Mammary epithelial cell (primary cell): ENCODE results near the gene KRT6C.
A peak's percentile ranks its signal among the peaks of the same experiment; 100 is the strongest.

ENCODE experiments used
- EZH2 ChIP-seq: IDR thresholded peaks from 2 replicates; pipeline ENCODE4 v1.6.1; 2012; ENCODE audit warnings: low read length, inconsistent platforms, borderline replicate concordance
- TF ChIP-seq, protein P1 (sequence below), 2 donors: IDR thresholded peaks in 1 of 2; conservative IDR thresholded peaks in 1 of 2; 2 replicates each; pipeline ENCODE4 v1.5.1; 2011 to 2012; ENCODE audit warnings: inconsistent platforms in 2 of 2, low read length in 2 of 2, mild to moderate bottlenecking in 2 of 2, control low read depth in 1 of 2, low read depth in 1 of 2; ENCODE audit not compliant: insufficient read depth in 1 of 2; ENCODE audit errors: extremely low read depth in 1 of 2

DNA sequence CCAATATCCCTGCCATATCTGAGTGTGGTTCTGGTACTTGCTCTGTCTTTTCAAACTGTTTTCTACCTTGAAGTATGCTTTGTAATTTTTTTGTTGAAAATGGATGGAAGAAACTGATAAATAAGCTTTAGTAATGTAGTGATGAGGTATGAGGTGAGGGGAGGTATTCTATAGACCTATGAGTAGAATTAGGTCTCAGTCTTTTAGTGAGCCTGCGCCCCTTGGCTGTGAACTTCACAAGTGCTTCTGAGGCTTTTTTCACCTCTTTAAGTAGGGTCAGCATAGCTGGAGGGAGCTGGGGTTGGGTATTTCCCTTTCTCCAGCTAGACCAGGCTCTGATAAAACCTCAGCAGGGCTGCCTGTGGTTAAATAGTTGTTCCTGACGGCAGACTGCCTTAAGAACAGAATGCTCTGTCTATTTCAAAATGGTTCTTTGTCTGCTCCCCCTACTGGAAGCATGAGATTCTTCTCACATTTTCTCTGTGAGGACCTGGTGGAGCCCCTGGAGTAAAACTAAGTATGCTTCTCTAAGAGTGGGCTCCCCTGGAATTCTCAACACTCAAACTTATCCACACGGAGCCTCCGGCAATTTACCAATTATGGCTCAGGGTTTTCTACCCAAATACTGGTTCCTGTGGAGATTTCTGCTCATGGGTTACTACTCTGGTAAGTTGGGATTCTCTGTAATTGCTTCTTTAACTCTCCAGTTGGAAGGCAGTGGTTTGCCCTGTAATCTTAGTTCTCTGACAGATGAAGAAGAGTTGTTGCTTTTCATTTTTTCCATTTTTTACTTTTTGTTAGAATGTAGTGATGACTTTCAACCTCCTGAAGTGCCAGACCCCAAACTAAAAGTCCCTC, 33.5 kb upstream of the KRT6C start:
- TF ChIP-seq, protein P1, sequence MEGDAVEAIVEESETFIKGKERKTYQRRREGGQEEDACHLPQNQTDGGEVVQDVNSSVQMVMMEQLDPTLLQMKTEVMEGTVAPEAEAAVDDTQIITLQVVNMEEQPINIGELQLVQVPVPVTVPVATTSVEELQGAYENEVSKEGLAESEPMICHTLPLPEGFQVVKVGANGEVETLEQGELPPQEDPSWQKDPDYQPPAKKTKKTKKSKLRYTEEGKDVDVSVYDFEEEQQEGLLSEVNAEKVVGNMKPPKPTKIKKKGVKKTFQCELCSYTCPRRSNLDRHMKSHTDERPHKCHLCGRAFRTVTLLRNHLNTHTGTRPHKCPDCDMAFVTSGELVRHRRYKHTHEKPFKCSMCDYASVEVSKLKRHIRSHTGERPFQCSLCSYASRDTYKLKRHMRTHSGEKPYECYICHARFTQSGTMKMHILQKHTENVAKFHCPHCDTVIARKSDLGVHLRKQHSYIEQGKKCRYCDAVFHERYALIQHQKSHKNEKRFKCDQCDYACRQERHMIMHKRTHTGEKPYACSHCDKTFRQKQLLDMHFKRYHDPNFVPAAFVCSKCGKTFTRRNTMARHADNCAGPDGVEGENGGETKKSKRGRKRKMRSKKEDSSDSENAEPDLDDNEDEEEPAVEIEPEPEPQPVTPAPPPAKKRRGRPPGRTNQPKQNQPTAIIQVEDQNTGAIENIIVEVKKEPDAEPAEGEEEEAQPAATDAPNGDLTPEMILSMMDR (conservative IDR thresholded peaks at IDR 0.05 in 1 of 2, IDR thresholded peaks at IDR 0.05 in 1 of 2; ENCODE audit: extremely low read depth in 1 of 2, insufficient read depth in 1 of 2, low read depth in 1 of 2, low read length in 2 of 2) = peak; percentile 58 to 72
- no peak for TF ChIP-seq EZH2
